Neuron (in vitro differentiated cells): ENCODE measurements around the gene NFATC2.

Experiments
- H2AFZ ChIP-seq: one replicate; pipeline ENCODE4 v1.6.1; 2013; ENCODE audit warnings: low read depth, mild to moderate bottlenecking, inconsistent platforms, low read length, moderate library complexity
- H3K27me3 ChIP-seq: one replicate; pipeline ENCODE4 v1.6.1; 2013; ENCODE audit warnings: low read length; ENCODE audit not compliant: insufficient read depth
- H3K36me3 ChIP-seq: one replicate; pipeline ENCODE4 v1.6.1; 2013; ENCODE audit warnings: low read length; ENCODE audit not compliant: insufficient read depth
- H3K4me1 ChIP-seq: one replicate; pipeline ENCODE4 v1.6.1; 2013; ENCODE audit warnings: low read length; ENCODE audit not compliant: insufficient read depth
- H3K4me3 ChIP-seq: 2 replicates; pipeline ENCODE4 v1.5.1; 2013; ENCODE audit warnings: mild to moderate bottlenecking, low read length, moderate library complexity
- H3K9me3 ChIP-seq: one replicate; pipeline ENCODE4 v1.6.1; 2013; ENCODE audit warnings: low read length

NFATC2 gene

DNA sequence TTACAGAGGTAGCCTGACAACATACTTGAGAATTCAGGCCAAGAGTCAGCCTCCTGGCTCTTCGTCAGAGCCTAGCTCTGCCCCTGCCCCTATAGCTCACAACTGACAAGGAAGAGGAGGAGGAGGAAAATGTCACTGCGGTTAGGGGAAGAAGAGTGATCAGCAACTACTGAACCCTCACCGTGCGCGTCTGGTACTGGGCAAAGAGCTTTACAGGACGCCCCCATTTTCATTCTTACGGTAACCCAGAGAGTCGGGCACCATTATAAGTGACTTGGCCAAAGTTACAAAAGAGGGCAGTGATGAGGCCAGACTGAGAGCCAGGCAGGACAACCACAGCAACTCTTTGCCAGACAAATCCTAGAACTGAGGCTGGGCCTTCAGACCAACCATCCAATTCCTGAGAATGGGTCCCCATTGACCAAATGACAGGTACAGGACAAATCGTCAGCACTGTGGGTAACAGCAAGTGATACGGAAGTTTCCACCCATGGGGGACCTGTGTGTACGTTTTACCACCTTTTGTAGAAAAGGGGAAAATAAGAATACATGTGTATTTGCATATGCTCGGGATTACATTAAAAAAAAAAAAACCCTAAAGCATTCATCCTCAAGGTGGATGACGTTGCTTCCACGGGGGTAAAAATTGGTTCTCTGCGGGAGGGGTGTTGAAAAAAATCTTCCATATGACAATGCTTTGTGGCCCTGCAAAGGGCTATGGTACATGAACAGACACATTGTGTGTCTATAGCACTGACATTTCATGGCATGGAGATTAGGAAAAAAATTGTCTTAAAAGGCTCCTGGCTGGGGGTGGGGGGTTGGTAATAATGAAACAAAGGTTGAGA lies 118.0 kb downstream of the NFATC2 start:
- no peaks in the 10 kb centered on the region for H3K9me3 ChIP-seq
- H3K4me1 ChIP-seq = peaks cover 25% of the 10 kb centered on the region
- no peaks in the 10 kb centered on the region for H3K36me3 ChIP-seq
- H3K4me3 ChIP-seq = no peak overlapping the region
- H2AFZ ChIP-seq = no peak overlapping the region
- H3K27me3 ChIP-seq = no peaks in the 10 kb centered on the region

DNA sequence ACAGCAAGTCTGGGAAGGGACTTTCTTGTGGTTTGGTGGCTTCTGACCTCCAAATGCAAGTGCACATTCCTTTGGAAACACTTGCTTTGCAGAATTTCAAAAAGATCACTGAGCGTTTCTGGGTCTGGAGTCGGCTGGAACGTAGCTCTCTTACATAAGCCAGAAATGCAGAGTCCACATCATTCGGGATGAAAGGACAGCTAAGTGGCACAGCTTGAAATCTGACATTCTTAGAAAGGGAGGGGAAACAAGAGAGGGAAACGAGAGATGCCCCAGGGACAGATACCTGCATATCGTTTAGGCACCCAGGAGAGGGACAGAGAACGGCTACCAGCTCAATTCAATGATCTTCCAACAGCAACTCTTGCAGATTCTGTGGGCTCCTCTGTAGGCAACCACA lies 118.7 kb downstream of the NFATC2 start:
- H3K9me3 ChIP-seq = no peaks in the 10 kb centered on the region

DNA sequence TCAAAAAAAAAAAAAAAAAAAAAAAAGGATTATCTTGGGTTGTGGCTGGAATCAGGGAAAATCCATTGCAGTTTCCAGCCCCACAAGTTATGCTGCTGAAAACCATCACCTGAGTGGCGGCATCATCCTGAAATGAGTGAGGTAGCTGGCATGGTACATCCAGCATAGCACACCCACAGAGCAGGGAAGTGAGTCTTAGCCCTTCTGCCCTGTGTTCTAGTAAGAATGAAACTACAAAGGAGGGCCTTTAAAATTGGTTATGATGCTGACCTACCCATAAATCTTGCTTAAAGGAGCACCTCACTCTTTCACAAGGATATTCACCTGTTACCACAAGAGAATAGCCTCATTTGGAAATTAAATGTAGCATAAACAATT lies 119.2 kb downstream of the NFATC2 start:
- no peaks in the 10 kb centered on the region for H3K9me3 ChIP-seq
- no peak overlapping the region for H2AFZ ChIP-seq
- no peak overlapping the region for H3K4me3 ChIP-seq
- H3K27me3 ChIP-seq = no peaks in the 10 kb centered on the region
- H3K36me3 ChIP-seq = no peaks in the 10 kb centered on the region
- peaks cover 21% of the 10 kb centered on the region for H3K4me1 ChIP-seq

More for the DNA sequence above, 118.7 kb downstream of the NFATC2 start:
- Histone ChIP-seq H3K4me3 (no peak overlapping the region), H3K27me3 (no peaks in the 10 kb centered on the region), H3K4me1 (peaks cover 25% of the 10 kb centered on the region), H2AFZ (no peak overlapping the region), H3K36me3 (no peaks in the 10 kb centered on the region)

DNA sequence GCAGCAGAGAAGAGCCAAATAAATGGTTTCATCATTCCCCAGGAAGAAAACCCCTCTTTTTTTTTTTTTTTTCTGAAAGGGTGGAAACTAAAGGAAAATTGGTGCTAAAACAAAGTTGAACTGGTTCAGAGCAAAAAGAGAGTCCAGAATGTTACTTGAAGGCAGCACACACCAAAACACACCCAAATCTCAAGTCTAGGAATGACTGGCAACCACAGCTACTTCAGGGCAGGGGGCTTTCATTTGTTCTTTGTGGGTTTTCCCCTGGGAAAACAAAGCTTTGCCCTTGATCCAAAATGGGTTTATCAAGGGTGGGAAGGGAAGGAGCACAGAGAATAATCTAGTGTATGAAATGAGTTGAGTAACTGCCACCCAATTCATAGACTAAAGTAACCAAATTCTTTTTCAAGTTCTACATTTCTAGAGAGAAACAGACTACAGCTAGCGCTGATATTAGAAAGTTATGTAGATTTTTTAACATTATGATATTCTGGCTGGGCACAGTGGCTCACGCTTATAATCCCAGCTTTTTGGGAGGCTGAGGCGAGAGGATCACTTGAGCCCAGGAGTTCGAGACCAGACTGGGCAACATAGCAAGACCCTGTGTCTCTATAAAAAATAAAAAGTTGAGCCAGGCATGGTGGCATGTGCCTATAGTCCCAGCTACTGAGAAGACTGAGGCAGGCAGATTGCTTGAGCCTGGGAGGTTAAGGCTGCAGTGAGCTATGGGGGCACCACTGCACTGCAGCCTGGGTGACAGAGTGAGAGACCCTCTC lies 119.8 kb downstream of the NFATC2 start:
- Histone ChIP-seq H3K27me3 (no peaks in the 10 kb centered on the region), H3K4me3 (no peak overlapping the region), H3K36me3 (no peaks in the 10 kb centered on the region), H3K4me1 (peaks cover 20% of the 10 kb centered on the region), H3K9me3 (no peaks in the 10 kb centered on the region), H2AFZ (no peak overlapping the region)

DNA sequence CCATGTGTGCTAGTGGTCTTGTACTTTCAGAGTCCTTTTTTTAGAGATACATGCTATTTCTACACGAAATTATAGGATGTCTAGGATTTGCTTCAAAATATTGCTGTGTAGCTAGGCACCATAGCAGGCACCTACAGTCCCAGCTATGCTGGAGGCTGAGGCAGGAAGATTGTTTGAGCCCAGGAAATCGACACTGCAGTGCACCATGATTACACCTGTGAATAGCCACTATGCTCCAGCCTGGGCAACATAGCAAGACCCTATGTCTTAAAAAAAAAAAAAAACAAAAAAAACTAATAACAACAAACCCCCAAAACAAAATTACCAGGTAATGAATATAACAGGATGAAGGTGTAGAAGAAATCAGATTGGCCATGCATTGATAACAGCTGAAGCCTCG lies 121.7 kb downstream of the NFATC2 start:
- Histone ChIP-seq H2AFZ (no peak overlapping the region), H3K9me3 (no peaks in the 10 kb centered on the region), H3K36me3 (no peaks in the 10 kb centered on the region), H3K4me1 (peaks cover 14% of the 10 kb centered on the region), H3K4me3 (no peak overlapping the region), H3K27me3 (no peaks in the 10 kb centered on the region)

DNA sequence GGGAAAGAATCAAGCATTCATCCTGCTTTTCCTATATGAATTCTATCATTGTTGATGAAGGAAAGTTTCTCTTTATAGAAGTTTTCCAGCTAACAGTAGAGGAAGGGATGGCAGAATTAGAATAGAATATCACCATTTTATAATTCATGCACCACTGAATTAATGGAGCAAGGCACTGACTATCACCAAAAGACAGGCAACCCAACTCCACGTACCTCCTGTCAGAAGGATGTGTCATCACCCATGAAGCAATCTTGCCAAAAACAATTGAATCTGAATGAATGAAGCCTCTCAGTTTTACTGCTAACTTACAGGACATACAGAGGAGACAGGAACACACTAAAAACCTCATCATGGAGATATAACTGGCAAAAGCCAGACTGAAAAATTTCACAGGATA lies 122.4 kb downstream of the NFATC2 start:
- no peak overlapping the region for H3K4me3 ChIP-seq
- no peak overlapping the region for H2AFZ ChIP-seq
- H3K4me1 ChIP-seq = peaks cover 14% of the 10 kb centered on the region
- no peaks in the 10 kb centered on the region for H3K27me3 ChIP-seq
- H3K9me3 ChIP-seq = no peaks in the 10 kb centered on the region
- no peaks in the 10 kb centered on the region for H3K36me3 ChIP-seq

DNA sequence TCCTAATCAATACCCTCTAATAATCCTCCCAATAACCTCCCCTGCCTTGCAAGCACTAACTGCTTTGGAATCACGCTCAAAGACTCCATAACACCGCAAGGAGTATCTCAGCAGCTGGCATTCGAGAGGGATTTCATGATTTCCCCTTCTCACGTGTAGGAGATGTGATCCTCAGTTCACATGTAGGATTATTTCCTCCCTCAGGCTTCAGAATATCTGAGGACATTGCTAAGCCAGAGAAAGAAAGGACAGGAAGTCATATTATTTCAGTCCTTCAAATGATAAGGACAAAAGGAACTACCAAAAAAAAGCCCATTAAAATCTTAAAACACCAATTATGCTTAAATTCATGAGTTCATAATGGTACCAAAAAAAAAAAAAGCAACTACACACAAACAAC lies 122.9 kb downstream of the NFATC2 start:
- Histone ChIP-seq H3K4me3 (no peak overlapping the region), H3K9me3 (no peaks in the 10 kb centered on the region), H3K36me3 (no peaks in the 10 kb centered on the region), H3K27me3 (no peaks in the 10 kb centered on the region), H2AFZ (no peak overlapping the region), H3K4me1 (peaks cover 14% of the 10 kb centered on the region)

DNA sequence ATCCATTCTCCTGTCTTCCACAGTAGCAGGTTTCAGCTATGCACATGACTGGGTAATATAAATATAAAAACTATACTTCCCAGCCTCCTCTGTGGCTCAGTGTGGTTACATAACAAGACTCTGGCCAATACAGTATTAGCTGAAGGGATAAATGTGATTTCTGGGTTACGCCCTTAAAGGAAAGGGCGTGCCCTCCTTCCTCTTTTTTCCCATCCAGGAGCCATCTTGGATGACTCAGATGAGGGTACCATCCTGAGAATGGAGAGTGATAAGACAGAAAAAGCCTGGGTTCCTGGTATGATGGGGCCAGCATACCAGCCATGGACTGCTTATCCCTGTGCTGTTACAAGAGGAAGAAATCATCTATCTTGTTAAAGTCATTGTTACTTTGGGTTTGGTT lies 123.3 kb downstream of the NFATC2 start:
- H3K4me3 ChIP-seq = no peak overlapping the region

DNA sequence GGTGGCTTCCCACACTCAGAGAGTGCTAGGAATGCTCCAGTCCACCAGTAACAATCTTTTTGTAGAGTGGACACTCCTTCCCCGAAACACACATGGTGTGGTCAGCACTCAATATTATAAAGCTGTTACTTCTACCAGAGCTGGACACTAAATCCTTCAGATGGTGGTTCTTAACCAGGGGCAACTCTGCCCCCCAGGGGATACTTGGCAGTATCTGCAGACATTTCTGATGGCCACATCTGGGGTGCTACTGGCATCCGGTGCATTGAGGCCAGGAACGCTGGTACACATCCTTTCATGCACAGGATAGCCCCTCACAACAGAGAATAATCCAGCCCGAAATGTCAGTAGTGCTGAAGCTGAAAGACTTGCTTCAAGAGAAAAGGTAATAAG lies 124.4 kb downstream of the NFATC2 start:
- H3K36me3 ChIP-seq = no peaks in the 10 kb centered on the region
- H2AFZ ChIP-seq = no peak overlapping the region
- H3K27me3 ChIP-seq = no peaks in the 10 kb centered on the region
- H3K4me3 ChIP-seq = no peak overlapping the region
- H3K9me3 ChIP-seq = no peaks in the 10 kb centered on the region
- peaks cover under 1% of the 10 kb centered on the region for H3K4me1 ChIP-seq

More for the DNA sequence above, 123.3 kb downstream of the NFATC2 start:
- no peaks in the 10 kb centered on the region for H3K27me3 ChIP-seq
- no peaks in the 10 kb centered on the region for H3K9me3 ChIP-seq
- H3K4me1 ChIP-seq = peaks cover 11% of the 10 kb centered on the region
- no peaks in the 10 kb centered on the region for H3K36me3 ChIP-seq
- no peak overlapping the region for H2AFZ ChIP-seq

DNA sequence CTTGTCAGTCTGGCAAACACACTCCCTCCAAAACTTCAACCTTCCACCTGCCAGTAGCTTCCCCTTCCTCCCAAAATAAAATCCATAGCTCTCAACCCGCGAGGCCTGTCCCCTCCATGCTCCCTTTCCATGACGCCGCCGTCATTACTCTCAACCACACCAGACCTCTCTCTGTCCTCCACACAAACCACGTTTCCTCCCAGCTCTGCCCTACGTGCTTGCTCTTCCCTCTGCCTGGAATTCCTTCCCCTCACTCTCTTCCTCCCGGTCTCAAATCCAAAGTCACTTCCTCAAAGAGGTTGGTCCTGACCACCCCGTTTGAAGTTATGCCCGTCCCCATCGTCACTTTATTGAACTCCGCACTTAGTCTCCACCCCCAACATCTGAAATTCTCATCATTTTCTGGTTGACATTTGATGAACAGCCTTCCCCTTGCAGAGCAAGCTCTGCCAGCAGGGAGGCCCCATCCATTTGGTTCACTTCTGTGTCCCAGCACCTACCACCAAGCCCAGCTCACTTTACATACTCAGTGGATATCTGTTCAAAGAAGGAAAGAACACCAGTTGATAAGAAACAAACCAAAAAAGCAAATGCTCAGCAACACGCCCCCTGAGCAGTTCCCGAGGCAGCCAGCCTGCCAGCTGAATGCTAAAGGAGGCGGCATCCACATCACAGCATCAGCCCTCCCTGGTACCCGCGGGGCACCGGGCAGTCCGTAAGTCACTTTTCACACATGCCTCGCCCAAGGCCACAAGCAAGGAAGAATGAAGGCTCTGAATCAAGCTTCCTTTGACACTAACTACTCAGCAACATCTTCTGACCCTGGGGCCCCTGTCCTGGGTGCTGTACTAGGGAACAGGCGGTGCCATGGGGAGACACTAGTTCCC lies 125.0 kb downstream of the NFATC2 start:
- peaks cover 2% of the 10 kb centered on the region for H3K4me1 ChIP-seq
- no peak overlapping the region for H2AFZ ChIP-seq
- no peaks in the 10 kb centered on the region for H3K27me3 ChIP-seq
- H3K4me3 ChIP-seq = no peak overlapping the region
- H3K9me3 ChIP-seq = no peaks in the 10 kb centered on the region
- H3K36me3 ChIP-seq = no peaks in the 10 kb centered on the region

DNA sequence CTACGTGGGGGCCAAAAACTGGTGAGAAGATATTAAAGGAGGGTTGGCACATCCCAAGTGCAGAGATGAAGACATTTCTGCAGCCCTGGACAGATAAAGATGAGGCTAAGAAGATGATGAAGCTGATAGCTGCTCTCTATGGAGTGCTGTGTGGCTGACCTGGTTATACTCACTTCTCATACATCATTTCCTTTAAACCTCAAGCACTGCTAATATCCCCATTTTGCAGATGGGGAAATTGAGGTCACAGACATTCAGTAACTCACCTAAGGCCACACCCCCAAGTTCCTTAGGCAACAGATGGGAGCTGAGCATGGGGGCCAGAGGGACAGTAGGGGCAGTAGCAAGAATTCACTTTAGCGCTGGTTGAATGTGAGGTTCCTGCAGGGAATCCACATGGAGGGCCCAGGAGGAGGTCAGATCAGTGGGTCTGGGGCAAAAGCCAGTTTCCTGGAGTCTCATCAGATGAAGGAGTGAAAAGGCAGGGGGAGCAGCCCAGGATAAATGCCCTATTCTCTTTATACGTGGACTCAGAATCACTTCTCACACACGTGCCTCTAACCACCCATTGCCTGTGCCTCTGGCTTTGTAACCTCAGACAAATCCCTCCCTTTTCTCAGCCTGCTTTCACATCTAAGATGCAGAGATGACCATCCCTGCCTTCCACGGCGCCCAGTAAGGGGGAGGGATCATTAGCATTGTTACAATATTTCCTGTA lies 125.8 kb downstream of the NFATC2 start:
- peaks cover 4% of the 10 kb centered on the region for H3K4me1 ChIP-seq
- no peaks in the 10 kb centered on the region for H3K9me3 ChIP-seq
- H3K36me3 ChIP-seq = no peaks in the 10 kb centered on the region
- H3K27me3 ChIP-seq = no peaks in the 10 kb centered on the region
- H3K4me3 ChIP-seq = no peak overlapping the region
- no peak overlapping the region for H2AFZ ChIP-seq

DNA sequence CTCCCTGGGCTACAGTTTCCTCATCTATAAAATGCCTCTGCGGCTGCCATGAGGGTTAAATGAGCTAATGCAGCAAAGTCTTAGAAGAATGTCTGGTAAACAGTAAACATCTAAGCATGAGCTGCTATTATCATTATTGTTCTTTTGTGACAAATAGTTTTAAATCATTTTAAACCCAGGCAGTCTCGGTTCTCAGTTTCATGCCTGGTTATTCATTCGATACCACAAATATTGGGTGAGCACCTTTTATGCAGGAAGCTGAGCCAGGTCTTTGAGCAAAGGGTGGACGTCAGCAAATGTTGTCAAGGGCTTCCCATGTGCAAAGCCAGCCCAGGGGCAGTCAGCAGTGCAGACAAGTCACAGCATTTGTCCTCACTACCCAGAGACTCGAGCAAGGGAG lies 128.7 kb downstream of the NFATC2 start:
- Histone ChIP-seq H3K4me3 (no peak overlapping the region), H3K4me1 (peaks cover 4% of the 10 kb centered on the region), H3K9me3 (no peaks in the 10 kb centered on the region), H2AFZ (no peak overlapping the region), H3K27me3 (no peaks in the 10 kb centered on the region), H3K36me3 (no peaks in the 10 kb centered on the region)
